HuH-7 (cell line): ENCODE results near the gene NTRK2.
"Not testable (repeated sequence)": the region's sequence is repeated elsewhere in the genome, so short reads cannot be mapped to it uniquely, and the experiment has no call there.

Experiments used
- DNase-seq: peaks from one replicate; pipeline ENCODE4 v3.0.0; 2011; ENCODE audit warnings: low spot score

Gene NTRK2

DNA sequence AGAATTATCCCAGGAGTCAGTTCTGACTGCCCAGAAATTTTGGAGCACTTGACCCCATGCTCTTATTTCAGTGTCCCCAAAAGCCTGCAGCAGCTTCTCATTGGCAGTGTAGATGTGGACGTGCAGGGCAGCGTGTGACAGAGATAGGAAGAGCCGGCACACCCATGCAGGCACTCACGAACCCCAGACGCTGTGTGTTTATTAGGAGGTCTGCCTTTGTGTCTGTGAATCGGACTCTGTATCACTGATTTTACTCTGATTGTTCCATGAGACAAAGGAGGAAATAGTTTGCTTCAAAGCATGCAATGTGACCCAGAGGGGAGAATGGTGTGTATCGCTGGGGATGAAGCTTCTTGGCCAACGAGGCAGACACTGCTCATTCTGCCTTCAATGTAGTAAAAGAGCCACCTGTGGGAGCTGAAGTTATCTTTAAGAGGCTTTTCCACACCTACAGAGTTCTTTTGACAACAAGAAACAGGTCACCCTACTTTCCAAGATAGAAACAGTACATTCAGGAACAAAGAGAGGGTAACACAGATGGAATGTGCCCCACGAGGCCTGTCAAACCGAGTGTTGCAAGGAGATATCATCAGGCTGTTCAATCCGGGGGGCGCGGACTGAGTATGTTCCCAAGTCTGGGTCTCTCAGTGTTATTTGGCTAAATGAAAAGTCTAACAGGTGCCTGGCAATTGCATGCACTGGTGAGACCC, 224.0 kb downstream of the NTRK2 start:
- DNase-seq, result no peak

DNA sequence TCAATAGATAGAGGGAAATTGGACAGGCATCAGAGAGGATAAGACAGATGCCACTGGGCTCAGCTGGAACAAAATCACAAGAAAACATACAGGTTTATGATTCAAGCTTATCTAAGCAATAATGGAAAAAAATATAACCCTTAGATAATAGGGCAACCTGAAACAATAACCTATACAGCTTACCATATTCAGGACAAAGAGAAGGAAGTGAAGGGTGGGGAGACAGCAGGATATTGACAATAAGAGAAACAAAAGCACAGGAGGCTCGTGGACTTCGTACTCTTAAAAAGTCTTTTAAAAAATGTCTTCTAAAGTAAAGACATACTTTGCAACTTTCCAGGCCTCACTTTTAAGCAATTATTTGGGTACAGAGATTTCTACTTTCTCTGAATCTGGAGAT, 225.3 kb downstream of the NTRK2 start:
- DNase-seq, result no peak

DNA sequence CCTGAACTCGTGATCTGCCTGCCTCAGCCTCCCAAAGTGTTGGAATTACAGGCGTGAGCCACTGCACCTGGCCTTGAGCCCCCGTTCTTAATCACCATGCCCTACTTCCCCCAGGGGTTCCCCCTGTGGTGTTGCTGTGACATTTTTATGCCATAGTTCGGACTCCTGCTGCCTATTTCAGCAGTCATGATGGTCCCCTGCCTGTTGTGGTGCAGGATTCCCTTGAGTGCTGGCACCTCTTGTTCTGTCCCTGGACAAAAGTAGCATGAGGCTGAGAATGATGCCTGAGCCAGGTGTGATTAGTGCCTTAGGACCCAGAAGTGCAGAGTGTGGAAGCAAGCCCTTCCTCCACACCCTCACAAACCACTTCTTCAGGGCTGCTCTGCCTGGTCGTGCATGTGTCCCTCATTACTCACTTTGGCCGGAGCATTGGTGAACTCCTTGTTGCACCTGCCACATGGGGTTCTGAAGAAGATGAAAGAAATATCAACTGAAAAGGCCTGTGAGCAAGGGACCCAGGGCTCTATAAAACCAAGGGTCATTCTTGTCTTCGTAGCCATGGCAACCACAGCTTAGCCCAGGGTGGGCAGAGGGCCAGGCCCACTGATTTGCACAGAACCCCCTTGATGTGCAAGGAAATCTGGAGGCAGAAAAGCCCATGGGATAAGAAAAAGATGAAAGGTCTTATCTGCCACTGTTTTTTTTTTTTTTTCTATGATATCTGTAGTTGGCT, 228.0 kb downstream of the NTRK2 start:
- DNase-seq, result no peak

DNA sequence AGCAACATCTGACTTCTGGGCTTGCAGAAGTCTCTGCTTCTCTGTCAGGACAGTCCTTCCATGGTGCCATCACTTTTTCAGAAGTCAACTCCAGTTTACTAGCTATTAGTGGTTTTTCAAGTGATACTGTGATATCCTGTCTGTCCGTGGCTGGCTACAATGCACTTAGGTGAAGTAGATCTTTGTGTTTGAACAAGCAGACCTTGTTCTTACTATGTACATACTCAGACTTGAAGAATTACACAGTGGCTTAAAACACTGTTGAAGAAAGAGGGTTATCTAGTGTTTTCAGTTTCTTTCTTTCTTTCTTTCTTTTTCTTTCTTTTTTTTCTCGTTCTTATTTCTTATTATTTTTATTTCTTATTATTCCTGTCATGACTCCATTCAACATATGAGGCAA, 228.7 kb downstream of the NTRK2 start:
- DNase-seq, result no peak

DNA sequence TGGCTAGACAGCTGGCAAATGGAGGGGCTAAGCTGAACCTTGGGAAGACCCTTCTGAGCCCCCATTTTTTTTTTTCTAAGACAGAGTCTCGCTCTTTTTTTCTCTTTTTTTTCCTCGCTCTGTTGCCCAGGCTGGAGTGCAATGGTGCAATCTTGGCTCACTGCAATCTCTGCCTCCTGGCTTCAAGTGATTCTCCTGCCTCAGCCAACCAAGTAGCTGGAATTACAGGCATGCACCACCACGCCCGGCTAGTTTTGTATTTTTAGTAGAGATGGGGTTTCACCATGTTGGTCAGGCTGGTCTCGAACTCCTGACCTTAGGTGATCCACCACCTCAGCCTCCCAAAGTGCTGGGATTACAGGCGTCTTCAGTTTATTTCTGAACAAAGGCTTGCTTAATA, 229.1 kb downstream of the NTRK2 start:
- not testable (repeated sequence) for DNase-seq

DNA sequence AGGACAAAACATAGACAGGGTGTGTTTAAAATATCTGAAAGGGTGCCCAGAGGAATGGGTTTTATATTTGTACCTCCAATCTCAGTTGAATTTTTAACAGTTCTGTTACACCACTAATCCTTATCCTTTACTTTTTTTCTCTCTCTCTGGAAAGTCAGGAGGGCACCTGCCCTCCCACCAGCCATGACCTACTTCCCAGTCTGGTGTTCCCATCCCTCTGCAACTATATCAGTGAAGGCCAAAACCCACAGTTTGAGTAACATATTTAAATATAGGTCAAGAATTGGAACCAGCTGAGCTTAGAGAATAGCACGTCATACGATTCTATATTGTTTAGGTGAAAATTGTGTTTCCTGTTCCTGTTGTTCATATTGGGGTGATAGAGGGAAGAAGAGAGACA, 229.8 kb downstream of the NTRK2 start:
- DNase-seq, result no peak

DNA sequence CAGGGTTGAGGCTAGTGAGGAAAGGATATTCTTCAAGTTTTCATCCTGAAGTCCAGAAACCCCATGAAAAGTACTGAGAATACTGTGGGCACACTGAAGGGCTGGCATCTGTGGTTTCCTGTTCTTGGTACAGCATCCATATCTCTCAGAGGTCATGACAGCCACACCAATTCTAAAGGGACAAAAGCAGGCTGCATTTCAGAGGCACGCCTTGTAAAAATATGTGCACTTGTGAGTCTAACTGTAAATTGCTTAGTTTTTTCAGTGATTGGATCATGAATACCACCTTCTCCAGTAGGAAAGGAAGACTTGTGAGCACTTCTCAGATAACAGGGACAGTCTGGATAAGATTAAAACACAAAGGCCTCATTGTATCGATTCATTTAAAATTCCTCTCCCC, 230.9 kb downstream of the NTRK2 start:
- DNase-seq, result no peak

DNA sequence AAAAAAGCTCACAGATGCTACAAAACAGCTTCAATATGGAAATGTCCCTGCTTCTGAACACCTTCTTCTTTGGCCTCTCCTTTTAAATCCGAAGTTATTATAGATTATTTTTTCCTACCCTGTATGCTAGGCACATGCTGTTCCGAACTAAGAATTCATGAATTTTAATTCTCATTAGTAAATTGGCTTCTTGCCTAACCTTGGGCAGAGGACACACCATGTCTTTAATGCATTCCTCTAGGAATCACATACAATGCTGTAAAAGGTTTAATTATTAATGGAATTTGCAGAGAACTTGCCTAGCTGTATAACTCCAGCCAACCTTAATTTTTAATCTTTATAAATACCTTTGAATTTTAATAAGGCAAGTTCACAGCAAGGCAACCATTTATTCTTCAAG, 234.4 kb downstream of the NTRK2 start:
- DNase-seq, result no peak

DNA sequence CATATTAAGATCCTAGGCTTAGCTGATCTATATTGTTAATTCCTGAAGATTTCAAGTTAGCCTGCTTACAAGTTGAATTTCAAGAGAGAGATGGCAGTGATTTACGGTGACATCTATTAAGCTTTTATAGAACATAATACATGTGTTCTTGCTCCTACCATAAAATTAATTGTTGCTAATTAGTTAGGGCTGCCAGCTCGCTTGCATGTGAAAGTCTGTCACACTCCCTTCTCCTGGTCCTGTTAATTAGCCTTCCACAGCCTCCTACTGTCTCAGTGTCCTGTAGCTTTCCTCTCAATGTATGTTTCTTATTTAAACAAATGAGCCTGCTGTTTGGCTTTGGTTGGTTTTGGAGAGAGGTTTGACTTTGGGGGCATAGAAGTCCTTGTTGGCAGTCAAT, 247.2 kb downstream of the NTRK2 start:
- DNase-seq, result no peak

DNA sequence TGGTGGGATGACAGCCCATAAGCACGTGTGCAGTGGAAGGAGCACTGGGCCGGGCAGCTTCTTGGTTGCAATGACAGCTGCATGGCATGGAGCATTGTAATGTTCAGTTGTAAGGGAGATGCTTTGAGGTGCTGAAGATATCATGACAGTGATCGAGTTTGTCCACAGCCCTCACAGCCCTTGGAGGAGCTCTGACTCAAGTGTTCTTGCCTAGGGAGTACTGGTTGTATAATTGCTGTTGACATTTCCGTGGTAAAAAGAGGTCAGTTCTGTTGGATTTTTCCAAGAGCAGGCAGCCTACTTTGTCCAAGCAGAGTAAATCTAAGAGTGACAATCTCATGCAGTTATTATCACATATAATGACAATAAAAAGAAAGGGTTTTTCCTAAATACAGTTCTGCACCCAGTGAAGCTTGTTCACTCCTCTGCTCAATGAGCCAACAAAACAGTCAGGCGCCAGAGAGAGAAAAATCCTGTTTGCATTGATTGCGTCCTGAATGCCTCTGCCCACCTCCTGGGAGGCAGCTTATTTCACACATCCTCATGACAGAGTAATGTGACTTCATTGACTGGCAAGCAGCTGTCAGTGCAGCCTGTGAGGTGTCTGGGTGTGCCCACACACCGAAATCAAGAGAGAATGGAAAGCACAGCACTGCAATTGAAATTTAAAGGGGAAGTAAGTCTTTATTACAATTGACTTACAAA, 248.0 kb downstream of the NTRK2 start:
- DNase-seq, result no peak

DNA sequence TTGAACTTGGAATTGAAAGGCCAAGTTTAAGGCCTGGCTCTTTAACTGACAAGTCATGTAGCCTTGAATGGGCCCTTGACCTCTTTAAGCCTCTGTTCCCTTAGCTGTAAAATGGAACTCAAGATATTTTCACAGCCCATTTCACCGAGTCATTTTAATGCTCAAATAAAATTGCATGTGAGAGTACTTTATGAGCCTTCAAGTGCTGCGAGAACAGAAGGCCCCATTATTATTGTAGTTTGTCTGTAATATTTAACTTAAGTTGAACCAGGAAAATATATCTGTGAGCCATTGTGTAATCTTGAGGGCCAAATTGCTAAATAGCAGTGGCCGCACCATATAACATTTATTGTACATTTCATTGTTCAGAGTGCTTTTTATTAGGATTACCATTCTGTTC, 249.9 kb downstream of the NTRK2 start:
- no peak for DNase-seq

DNA sequence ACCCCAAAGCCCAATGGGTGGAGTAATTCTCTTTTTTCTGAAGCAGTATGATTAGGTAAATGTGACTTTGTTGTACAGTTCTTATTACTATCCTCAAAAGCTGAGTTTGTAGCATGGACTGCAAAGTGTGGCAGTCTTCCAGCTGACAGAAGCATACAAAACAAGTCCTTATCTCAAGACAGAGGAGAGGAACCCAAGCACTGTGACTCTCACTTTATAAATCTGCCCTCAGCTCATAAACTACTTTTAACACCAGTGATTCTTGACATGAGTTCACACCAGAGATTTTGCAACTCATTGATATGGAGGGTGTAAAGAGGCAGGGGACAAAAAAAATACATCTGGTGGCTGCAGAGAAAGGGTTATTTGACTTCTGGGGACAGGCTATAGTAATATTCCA, 251.6 kb downstream of the NTRK2 start:
- DNase-seq, result no peak

DNA sequence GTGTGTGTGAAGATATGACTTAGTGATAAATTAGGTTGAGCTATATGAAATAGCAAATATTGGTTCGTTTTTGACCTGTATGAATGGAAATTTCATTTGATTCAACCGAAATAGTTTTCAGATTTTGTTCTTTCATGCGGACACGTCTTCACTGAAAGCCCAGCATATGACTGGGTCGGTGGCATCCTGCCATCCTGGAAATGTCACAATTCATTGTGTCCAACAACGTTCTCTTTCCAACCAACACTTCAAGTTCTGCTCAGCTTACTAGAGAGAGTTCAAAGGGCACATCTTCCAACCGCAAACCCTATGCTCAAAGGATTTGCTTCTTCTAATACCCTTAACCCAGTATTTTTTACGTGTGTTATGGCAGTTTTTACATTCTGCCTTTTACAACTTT, 252.5 kb downstream of the NTRK2 start:
- no peak for DNase-seq

DNA sequence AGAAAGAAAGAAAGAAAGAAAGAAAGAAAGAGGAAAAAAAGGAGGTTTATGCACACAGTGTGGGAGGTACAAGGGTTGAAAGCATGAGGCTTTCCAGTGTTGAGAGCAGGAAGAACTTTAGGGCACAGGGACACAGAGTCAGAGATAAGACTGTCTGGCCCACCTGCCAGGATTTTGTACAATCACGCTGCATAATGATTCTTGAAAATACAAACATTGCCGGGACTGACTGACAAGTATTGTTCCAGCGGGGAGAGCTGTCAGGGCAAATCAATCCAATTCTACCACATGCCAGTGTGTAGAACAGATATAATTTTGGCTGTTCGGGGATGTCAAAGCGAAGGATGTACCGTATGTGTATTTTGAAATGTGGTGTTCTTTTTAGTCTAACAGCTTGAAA, 254.7 kb downstream of the NTRK2 start:
- no peak for DNase-seq

DNA sequence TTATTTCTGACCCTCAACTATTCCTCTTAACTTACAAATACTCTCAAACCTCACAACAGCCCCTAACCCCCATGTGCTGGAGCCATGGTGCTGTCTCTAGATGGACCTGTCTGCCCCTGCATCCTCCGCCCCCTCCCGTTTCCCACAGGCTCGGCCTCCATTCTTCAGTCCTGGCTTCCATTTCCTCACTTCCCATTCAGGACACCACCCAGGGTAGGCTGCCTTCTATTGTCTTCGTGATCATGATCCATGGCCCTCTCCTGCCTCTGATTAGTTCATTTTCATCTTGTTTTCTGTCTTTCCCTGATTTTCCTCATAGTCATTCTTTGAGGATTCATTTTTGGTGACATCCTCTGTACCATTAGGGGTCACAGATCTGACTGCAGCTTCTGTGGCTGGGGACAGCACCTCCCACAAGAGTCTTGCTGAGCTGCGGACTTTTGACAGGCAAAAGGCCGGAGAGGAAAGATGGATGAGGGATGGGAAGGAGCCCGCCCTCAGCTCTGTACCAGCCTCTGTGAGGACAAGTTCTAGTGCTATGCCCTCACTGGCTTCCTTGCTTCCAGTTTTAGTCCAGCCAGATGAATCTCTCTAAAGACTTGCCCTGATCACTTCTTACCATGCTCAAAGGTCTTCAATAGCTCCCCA, 255.8 kb downstream of the NTRK2 start:
- DNase-seq, result no peak

DNA sequence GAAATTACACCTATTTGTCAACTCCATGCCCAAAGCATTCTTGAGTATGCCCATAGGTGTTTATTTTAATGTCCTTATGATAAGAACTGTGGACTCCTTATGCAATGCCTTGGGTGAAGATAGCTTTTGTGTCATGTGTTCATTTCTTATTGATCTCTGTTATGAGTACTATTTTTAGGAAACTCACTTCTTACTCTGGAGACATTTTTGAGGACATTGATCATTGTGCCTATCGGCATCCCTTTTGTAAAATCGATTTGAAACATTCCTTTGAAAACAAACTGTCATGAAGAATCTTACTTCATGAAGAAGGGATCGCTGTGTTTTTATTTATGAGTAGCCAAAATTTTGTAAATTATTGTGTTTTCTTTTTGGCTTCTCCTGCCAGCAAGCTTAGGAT, 257.3 kb downstream of the NTRK2 start:
- DNase-seq, result no peak

DNA sequence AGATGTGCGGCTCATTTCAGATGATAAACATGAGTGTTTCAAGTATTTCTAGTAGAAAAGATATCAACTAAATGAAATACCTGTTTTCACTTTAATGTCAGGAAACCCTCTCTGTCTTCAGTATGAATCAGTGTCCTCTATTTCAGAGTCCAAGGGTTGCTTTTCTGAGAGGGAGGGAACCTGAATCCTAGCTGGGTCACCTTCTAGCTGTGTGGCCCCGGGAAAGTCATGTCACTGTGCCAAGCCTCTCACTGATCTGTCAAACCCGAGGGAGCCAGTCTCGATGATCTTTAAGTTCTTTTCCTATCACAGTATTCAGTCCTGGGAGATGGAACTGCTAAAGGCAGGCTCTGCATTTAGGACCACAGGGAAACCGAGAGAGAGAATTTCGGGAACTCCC, 258.9 kb downstream of the NTRK2 start:
- no peak for DNase-seq

DNA sequence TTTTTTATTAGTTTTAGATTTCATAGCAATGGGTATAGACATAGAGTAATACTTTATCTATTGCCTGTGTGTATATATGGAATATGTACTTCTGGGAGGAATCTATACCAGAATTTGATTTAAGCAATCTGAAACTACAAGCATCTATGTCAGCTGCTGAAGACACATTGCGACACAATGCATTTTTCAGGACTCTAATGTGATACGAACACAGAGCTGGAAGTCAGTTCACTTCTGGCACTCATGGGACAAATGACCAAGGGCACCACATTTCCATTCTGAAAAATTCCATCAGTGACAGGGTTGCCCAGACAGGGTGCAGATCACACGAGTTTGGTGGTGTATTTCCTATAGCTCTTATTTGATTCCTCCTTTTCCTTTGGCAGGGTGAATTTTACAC, 259.5 kb downstream of the NTRK2 start:
- no peak for DNase-seq

DNA sequence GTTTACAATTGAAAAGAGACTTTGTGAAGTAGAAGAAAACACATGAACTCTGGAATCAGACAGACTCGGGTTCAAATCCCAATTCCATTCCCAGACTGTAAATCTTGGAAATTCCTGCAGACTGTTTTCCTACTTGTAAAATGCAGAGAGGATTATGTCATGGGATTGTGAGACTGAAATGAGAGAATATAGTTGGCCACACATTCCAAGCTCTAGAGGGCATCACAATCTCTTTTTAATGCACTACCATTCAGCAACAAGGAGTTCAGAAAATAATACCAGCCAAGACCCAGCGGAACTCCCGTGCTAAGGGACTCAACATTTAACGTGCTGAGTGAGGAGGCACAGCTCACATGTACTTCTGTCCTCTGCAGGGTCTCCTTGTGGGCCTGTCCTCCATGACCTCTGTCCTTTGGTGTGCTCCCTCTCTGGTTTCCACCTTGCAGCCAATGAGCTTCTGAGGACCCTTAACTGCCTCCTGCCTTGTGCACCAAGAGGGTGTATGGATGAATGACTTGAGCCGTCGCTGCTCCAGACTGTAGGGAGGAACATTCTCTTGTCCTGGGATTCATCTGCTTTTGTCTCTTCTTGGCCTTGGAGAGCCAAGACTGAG, 263.5 kb downstream of the NTRK2 start:
- peak; percentile 9 for DNase-seq

DNA sequence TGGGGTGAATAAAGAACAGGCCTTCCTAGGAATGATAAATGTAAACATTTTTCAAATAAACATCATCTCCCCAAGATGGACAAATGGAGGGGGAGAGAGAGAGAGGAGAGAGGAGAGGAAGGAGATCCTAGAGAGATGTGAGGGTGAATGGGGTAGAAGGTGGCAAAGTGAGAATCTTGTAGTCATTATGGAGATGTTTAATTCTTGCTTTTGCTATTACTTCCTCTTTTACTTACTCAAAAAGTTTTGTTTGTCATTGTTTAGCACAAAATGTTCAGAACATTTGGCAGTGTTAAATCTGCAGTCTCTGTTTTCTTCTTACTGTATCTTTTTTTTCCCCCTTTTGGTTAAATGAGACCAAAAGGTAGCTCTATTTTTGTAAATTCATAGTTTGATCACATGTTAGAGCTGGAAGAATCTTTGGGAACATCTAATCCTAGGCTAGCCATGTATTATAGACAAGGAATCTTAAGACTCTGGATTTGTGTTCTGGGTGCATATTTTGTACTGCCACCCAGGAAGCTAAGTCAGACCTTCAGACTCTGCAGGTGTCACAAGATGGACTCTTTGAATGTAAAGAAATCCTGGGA, 266.1 kb downstream of the NTRK2 start:
- no peak for DNase-seq

DNA sequence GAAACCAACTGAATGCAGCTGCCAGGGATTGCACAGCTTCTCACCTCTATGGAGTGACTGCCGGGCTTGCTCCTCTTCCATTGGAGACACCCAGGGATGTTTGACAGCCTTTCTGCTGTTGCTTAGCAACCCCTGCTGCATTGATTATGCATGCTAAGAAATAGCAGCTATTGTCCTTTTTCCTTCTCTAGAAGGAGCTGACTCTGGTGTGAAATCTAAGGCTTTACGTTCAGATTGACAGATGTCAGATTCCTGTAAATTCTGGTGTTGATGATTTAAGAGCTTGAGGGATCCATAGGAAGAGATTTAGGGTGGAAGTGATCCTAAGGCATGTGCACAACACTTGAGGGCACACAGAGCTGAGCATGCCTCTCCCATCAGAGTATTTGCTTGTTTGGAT, 267.7 kb downstream of the NTRK2 start:
- DNase-seq, result no peak

DNA sequence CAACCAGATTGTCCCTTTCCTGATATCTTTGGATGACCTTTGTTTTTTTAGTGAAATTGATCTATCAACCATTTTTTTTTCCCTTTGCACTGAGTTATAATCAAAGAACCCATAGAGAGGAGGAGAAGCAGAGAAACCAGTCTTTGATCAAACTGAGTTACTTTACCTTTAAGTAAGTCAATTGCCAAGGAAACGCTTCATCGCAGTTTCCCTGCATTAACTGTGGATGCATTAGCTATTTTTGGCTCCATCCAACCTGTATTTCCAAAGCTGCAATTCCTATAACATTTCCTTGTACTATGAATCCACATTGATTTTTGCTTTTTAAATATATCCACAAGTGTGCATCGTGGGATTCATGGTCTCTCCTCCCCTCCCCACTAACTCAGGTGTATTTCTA, 268.1 kb downstream of the NTRK2 start:
- DNase-seq, result no peak
